Ovary (tissue), 9 donors: ENCODE data around the gene ST3GAL4. TPM values are rescaled to one million over a fixed set of nuclear protein-coding genes. Genes with fewer than 3 reads are reported as not detected.
"Not testable (repeated sequence)": the region's sequence is repeated elsewhere in the genome, so short reads cannot be mapped to it uniquely, and the experiment has no call there.

Experiments used
- DNase-seq, 5 donors: peaks; one replicate each; pipeline ENCODE4 v3.0.0-alpha.2; 2019 to 2020
- H3K27ac ChIP-seq, 2 donors: fragments of 200-600 bp; one replicate each; pipeline versions ENCODE4 v1.5.1 to v1.8.0; 2019 to 2022
- H3K27me3 ChIP-seq: fragments of 200-600 bp; one replicate; pipeline ENCODE4 v1.8.0; 2022
- H3K36me3 ChIP-seq: fragments of 200-600 bp; sonication (generic); one replicate; pipeline ENCODE4 v1.5.1; 2019
- H3K4me1 ChIP-seq: one replicate; pipeline ENCODE4 v1.8.1; 2013; ENCODE audit warnings: mild to moderate bottlenecking, moderate library complexity; ENCODE audit not compliant: insufficient read depth
- H3K4me3 ChIP-seq: fragments of 200-600 bp; sonication (generic); one replicate; pipeline ENCODE4 v1.5.1; 2017
- H3K9me3 ChIP-seq, 2 donors: fragments of 200-600 bp in 1 of 2; sonication (generic) in 1 of 2; one replicate each; pipeline versions ENCODE4 v1.5.1 to v1.8.1; 2013 to 2019; ENCODE audit warnings: mild to moderate bottlenecking in 1 of 2, moderate library complexity in 1 of 2
- CTCF ChIP-seq, 3 donors: fragments of 450-650 bp in 2 of 3; fragments of 200-600 bp in 1 of 3; IDR thresholded peaks; one replicate each; pipeline versions ENCODE4 v1.5.1 to v1.8.0; 2016 to 2022; ENCODE audit warnings: antibody characterized with exemption in 3 of 3, mild to moderate bottlenecking in 1 of 3
- EP300 ChIP-seq: sonication (generic); formaldehyde crosslinking; IDR thresholded peaks from one replicate; pipeline ENCODE4 v1.6.1; 2017; ENCODE audit warnings: antibody characterized with exemption
- POLR2A ChIP-seq: fragments of 450-650 bp; IDR thresholded peaks from one replicate; pipeline ENCODE4 v1.6.1; 2017; ENCODE audit warnings: antibody characterized with exemption, mild to moderate bottlenecking, moderate library complexity
- WGBS, 3 donors: extraction: QIAGEN DNeasy Blood & Tissue Kit in 1 of 3; methylation state at CpG; one replicate each; pipeline versions ENCODE4 v1.1.5 to v1.1.7; 2013 to 2017; 5-methylcytosine and 5-hydroxymethylcytosine counted together
- intact Hi-C, 4 donors: fragments of 100-400 bp; cut with DNase I; formaldehyde crosslinking; loops; one replicate each; pipeline versions ENCODE4 v1.11.0 to v1.15.1; 2022 to 2023
- polyA plus RNA-seq, 2 donors: library from polyadenylated mRNA; stranded (reverse); fragments of 200-250 nt in 1 of 2; fragments of 350-450 nt in 1 of 2; fragmentation: Illumina TruSeq in 1 of 2; extraction: RNeasy Lipid Tissue Mini Kit (QIAGEN cat#74804) in 1 of 2; gene quantifications; one replicate each; pipeline ENCODE4 v1.2.3, GENCODE V29; 2013 to 2014
- total RNA-seq, 7 donors: library from RNA; depleted of rRNA in 2 of 7; stranded (reverse); fragments of >200 nt in 2 of 7; fragmentation: NEBNext Ultra II Directional in 3 of 7; extraction: Animal tissue kit (Norgen Biotek cat#: 25700) in 3 of 7; gene quantifications; one replicate each; pipeline versions ENCODE4 v1.1.0 to v1.2.4, GENCODE V29; 2016 to 2023
- donor health status: DM: no; HTN: no; CAD: no; lungs with moderate emphysema.
- donor health status: DM: no; HTN: no; CAD: no.
- donor health status: Bipolar disorder and iron deficiency.
- donor health status: DM: yes; HTN: yes; CAD: no.
- donor health status: DM: no; HTN: no; CAD: no.
- donor health status: DM: yes; HTN: yes; CAD: no.

ST3GAL4 gene
- total and polyA plus RNA-seq, 9 donors, result 75.8 to 300 (median 120) TPM

GRCh38 chr11:126384449-126385070, 29.1 kb downstream of the ST3GAL4 start:
- Histone ChIP-seq H3K4me1 (peaks cover 13% of the 10 kb centered on the region), H3K9me3 (no peaks in the 10 kb centered on the region), H3K36me3 (no peaks in the 10 kb centered on the region), H3K4me3 (no peak overlapping the region), H3K27me3 (no peaks in the 10 kb centered on the region), H3K27ac (no peak overlapping the region)
- DNase-seq, result peak in 4 of 5 donors; percentile 14 to 34 (median 22)
- intact Hi-C loops, result no loop called here
- 89 to 93% (median 90%) methylated on average over 7 to 9 of the region's 9 CpGs for WGBS, 3 donors
- TF ChIP-seq POLR2A (no peak), EP300 (no peak), CTCF (IDR thresholded peaks at IDR 0.05) (no peak)

GRCh38 chr11:126385991-126386728, 30.7 kb downstream of the ST3GAL4 start:
- 72 to 85% (median 72%) methylated on average over 8 of the region's 8 CpGs for WGBS, 3 donors
- no peaks in the 10 kb centered on the region for H3K9me3 ChIP-seq
- peak in 3 of 5 donors; percentile 23 to 26 (median 23) for DNase-seq
- H3K4me3 ChIP-seq, result no peak overlapping the region
- intact Hi-C loops, result no loop called here
- H3K27me3 ChIP-seq, result no peaks in the 10 kb centered on the region
- TF ChIP-seq EP300, result no peak
- no peak for TF ChIP-seq POLR2A
- TF ChIP-seq CTCF (IDR thresholded peaks at IDR 0.05), result no peak
- peaks cover 5% of the 10 kb centered on the region for H3K4me1 ChIP-seq
- H3K36me3 ChIP-seq, result no peaks in the 10 kb centered on the region
- H3K27ac ChIP-seq, result peak overlapping the region in 1 of 2 donors; percentile 33

GRCh38 chr11:126386729-126387071, 31.2 kb downstream of the ST3GAL4 start:
- H3K4me3 ChIP-seq, H3K27me3 ChIP-seq, intact Hi-C loops, H3K36me3 ChIP-seq, H3K9me3 ChIP-seq, H3K27ac ChIP-seq: not testable (repeated sequence)
- DNase-seq, result peak in 3 of 5 donors; percentile 40 to 56 (median 48)
- WGBS, 3 donors, result 22 to 37% (median 34%) methylated on average over 5 of the region's 5 CpGs
- H3K4me1 ChIP-seq, result peaks cover 11% of the 10 kb centered on the region

GRCh38 chr11:126387857-126388256, 32.4 kb downstream of the ST3GAL4 start:
- peaks cover 16% of the 10 kb centered on the region for H3K4me1 ChIP-seq
- 63 to 72% (median 70%) methylated on average over 5 of the region's 5 CpGs for WGBS, 3 donors
- H3K27ac ChIP-seq, result no peak overlapping the region
- H3K4me3 ChIP-seq, result no peak overlapping the region
- DNase-seq, result no peak
- no peaks in the 10 kb centered on the region for H3K27me3 ChIP-seq
- intact Hi-C loops, result no loop called here
- no peaks in the 10 kb centered on the region for H3K36me3 ChIP-seq
- no peak for TF ChIP-seq POLR2A
- TF ChIP-seq CTCF (IDR thresholded peaks at IDR 0.05), result no peak
- no peak for TF ChIP-seq EP300
- no peaks in the 10 kb centered on the region for H3K9me3 ChIP-seq

- Histone ChIP-seq H3K4me3 (no peak overlapping the region), H3K27me3 (no peaks in the 10 kb centered on the region), H3K27ac (no peak overlapping the region), H3K4me1 (peaks cover 30% of the 10 kb centered on the region), H3K9me3 (no peaks in the 10 kb centered on the region), H3K36me3 (no peaks in the 10 kb centered on the region)
- WGBS, 3 donors, result 48 to 66% (median 50%) methylated on average over 5 of the region's 5 CpGs
- intact Hi-C loops, result loop anchor here in 1 of 4 donors (5.0 kb wide), 1 partner anchor 33 kb away; the partner anchor contains the start of gene ST3GAL4
- TF ChIP-seq POLR2A (no peak), EP300 (no peak), CTCF (IDR thresholded peaks at IDR 0.05) (no peak)
- peak in 2 of 5 donors; percentile 18 to 31 for DNase-seq
Observed at GRCh38 chr11:126390272-126390867, 34.9 kb downstream of the ST3GAL4 start.
